ENCODE results near the gene INTS11.

INTS11 gene

DNA sequence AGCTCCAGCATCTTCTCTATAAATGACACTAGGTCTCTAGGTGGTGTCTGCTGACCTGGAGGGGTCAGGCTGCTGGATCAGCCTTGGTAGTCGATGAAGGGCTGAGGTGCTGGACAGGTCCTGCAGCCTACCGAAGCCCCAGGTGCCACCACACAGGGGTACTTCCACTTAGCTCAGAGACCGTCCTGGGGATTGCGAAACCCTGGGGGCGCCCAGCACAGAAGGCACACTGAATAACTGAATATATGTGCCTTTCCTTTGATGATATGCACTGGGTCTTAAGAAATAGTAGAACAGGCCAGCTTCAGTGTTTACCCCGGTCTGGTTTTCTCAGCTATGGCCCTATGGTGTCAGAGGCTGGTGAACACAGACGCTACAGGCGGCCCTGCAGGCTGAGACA lies 61.7 kb downstream of the INTS11 start:
- DNase-seq (ENCODE audit: low read depth) = no peak

DNA sequence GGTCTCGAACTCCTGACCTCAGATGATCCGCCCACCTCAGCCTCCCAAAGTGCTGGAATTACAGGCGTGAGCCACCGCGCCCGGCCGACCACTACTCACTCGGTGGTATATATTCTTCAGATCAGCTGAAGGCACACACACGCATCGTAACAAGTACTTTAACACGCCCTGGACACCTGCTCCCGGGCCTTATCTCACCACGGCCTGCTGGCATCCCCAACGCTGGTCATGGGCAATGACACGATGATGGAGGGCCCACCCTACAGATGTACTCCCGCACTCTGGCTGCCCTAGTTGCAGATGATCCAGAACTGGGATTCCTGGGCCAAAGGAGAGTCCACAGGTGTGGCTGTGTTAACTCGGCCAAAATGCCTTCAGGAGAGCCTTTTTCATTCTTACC lies 62.4 kb downstream of the INTS11 start:
- DNase-seq (ENCODE audit: low read depth) = no peak
